Osteoblast (primary cell): ENCODE measurements around the gene CTPS2. TPM values are rescaled to one million over a fixed set of nuclear protein-coding genes. Genes with fewer than 3 reads are reported as not detected.

ENCODE experiments used
- DNase-seq: peaks from one replicate; pipeline ENCODE4 v3.0.0; 2011; ENCODE audit warnings: low spot score, mixed read lengths; ENCODE audit not compliant: insufficient read length; ENCODE audit errors: missing footprints
- H2AFZ ChIP-seq: 2 replicates; pipeline ENCODE4 v1.6.0; 2011; ENCODE audit warnings: mild to moderate bottlenecking, low read length
- H3K27ac ChIP-seq: 2 replicates; pipeline ENCODE4 v1.5.1; 2011; ENCODE audit warnings: mild to moderate bottlenecking, low read depth, low read length, moderate library complexity
- H3K27me3 ChIP-seq: 2 replicates; pipeline ENCODE4 v1.6.0; 2012; ENCODE audit warnings: mild to moderate bottlenecking, control low read depth, inconsistent platforms, low read length, moderate library complexity; ENCODE audit not compliant: insufficient read depth
- H3K36me3 ChIP-seq: 2 replicates; pipeline ENCODE4 v1.5.1; 2011; ENCODE audit warnings: mild to moderate bottlenecking, low read length, control low read depth, moderate library complexity; ENCODE audit not compliant: insufficient read depth
- H3K4me1 ChIP-seq: 2 replicates; pipeline ENCODE4 v1.5.1; 2011; ENCODE audit warnings: mild to moderate bottlenecking, low read length, control low read depth, moderate library complexity; ENCODE audit not compliant: insufficient read depth
- H3K4me2 ChIP-seq: 2 replicates; pipeline ENCODE4 v1.6.0; 2011; ENCODE audit warnings: mild to moderate bottlenecking, low read length; ENCODE audit not compliant: insufficient read depth
- H3K4me3 ChIP-seq: fragments of 200-600 bp; sonication (generic); 3 replicates; pipeline ENCODE4 v1.5.1; 2012; ENCODE audit warnings: mild to moderate bottlenecking, low read length, inconsistent platforms; ENCODE audit not compliant: insufficient read depth
- H3K79me2 ChIP-seq: 2 replicates; pipeline ENCODE4 v1.6.0; 2012; ENCODE audit warnings: mild to moderate bottlenecking, low read length, control low read depth, inconsistent platforms; ENCODE audit not compliant: insufficient read depth
- H3K9me3 ChIP-seq: 2 replicates; pipeline ENCODE4 v1.5.1; 2011; ENCODE audit warnings: low read depth, low read length, control low read depth
- H4K20me1 ChIP-seq: 2 replicates; pipeline ENCODE4 v1.6.0; 2012; ENCODE audit warnings: mild to moderate bottlenecking, low read length, control low read depth; ENCODE audit not compliant: insufficient read depth
- CTCF ChIP-seq: IDR thresholded peaks from 2 replicates; pipeline ENCODE4 v1.5.1; 2011; ENCODE audit warnings: mild to moderate bottlenecking, low read depth, low read length, moderate library complexity; ENCODE audit errors: extremely low read depth
- total RNA-seq: library from RNA; depleted of rRNA; stranded (reverse); fragments of >200 nt; gene quantifications from 2 replicates; pipeline ENCODE4 v1.2.3, GENCODE V29; 2012

CTPS2 gene
- total RNA-seq, 1 donor = 8.0 TPM

- Histone ChIP-seq H3K36me3 (no peaks in the 10 kb centered on the region), H3K4me2 (no peak overlapping the region), H4K20me1 (no peaks in the 10 kb centered on the region), H3K79me2 (no peaks in the 10 kb centered on the region), H3K27ac (no peak overlapping the region), H2AFZ (no peak overlapping the region), H3K4me1 (no peaks in the 10 kb centered on the region), H3K4me3 (no peak overlapping the region), H3K27me3 (no peaks in the 10 kb centered on the region), H3K9me3 (no peaks in the 10 kb centered on the region)
- DNase-seq = no peak
- no peak for TF ChIP-seq CTCF
Measured at GRCh38 chrX:16678689-16679088, 33.8 kb downstream of the CTPS2 start.

- H3K9me3 ChIP-seq = no peaks in the 10 kb centered on the region
- no peaks in the 10 kb centered on the region for H3K79me2 ChIP-seq
- H4K20me1 ChIP-seq = no peaks in the 10 kb centered on the region
- peak; percentile 90 for DNase-seq
- H3K4me3 ChIP-seq = no peak overlapping the region
- H3K27ac ChIP-seq = no peak overlapping the region
- no peaks in the 10 kb centered on the region for H3K36me3 ChIP-seq
- H2AFZ ChIP-seq = no peak overlapping the region
- TF ChIP-seq CTCF = peak; percentile 55
- H3K27me3 ChIP-seq = no peaks in the 10 kb centered on the region
- H3K4me1 ChIP-seq = peaks cover 9% of the 10 kb centered on the region
- H3K4me2 ChIP-seq = no peak overlapping the region
Measured at GRCh38 chrX:16671005-16671404, 41.5 kb downstream of the CTPS2 start.

- Histone ChIP-seq H3K4me1 (peaks cover 9% of the 10 kb centered on the region), H3K79me2 (no peaks in the 10 kb centered on the region), H3K36me3 (no peaks in the 10 kb centered on the region), H3K27me3 (no peaks in the 10 kb centered on the region), H3K9me3 (no peaks in the 10 kb centered on the region), H4K20me1 (no peaks in the 10 kb centered on the region), H2AFZ (no peak overlapping the region), H3K4me3 (no peak overlapping the region), H3K4me2 (no peak overlapping the region), H3K27ac (no peak overlapping the region)
- no peak for TF ChIP-seq CTCF
- peak; percentile 78 for DNase-seq
Measured at GRCh38 chrX:16666541-16666940, 45.9 kb downstream of the CTPS2 start.

GRCh38 chrX:16665089-16665488 lies 47.4 kb downstream of the CTPS2 start:
- Histone ChIP-seq H3K27ac (no peak overlapping the region), H4K20me1 (no peaks in the 10 kb centered on the region), H3K27me3 (no peaks in the 10 kb centered on the region), H3K79me2 (no peaks in the 10 kb centered on the region), H3K36me3 (no peaks in the 10 kb centered on the region), H2AFZ (no peak overlapping the region), H3K9me3 (no peaks in the 10 kb centered on the region), H3K4me1 (peaks cover 9% of the 10 kb centered on the region), H3K4me3 (no peak overlapping the region), H3K4me2 (no peak overlapping the region)
- no peak for DNase-seq
- no peak for TF ChIP-seq CTCF
